Stimulated activated CD4-positive, alpha-beta T cell treated with anti-CD3 and anti-CD28 coated beads, TNF-alpha, amount 100 ng/mL, for 48 hours (primary cell): ENCODE measurements around the gene ZNF217.
A peak's percentile ranks its signal among the peaks of the same experiment; 100 is the strongest.
"Not testable (repeated sequence)": the region's sequence is repeated elsewhere in the genome, so short reads cannot be mapped to it uniquely, and the experiment has no call there.

Experiments used
- DNase-seq, 3 donors: peaks; one replicate each; pipeline ENCODE4 v3.0.0-alpha.2; 2020; ENCODE audit warnings: low read depth in 3 of 3

Gene ZNF217

DNA sequence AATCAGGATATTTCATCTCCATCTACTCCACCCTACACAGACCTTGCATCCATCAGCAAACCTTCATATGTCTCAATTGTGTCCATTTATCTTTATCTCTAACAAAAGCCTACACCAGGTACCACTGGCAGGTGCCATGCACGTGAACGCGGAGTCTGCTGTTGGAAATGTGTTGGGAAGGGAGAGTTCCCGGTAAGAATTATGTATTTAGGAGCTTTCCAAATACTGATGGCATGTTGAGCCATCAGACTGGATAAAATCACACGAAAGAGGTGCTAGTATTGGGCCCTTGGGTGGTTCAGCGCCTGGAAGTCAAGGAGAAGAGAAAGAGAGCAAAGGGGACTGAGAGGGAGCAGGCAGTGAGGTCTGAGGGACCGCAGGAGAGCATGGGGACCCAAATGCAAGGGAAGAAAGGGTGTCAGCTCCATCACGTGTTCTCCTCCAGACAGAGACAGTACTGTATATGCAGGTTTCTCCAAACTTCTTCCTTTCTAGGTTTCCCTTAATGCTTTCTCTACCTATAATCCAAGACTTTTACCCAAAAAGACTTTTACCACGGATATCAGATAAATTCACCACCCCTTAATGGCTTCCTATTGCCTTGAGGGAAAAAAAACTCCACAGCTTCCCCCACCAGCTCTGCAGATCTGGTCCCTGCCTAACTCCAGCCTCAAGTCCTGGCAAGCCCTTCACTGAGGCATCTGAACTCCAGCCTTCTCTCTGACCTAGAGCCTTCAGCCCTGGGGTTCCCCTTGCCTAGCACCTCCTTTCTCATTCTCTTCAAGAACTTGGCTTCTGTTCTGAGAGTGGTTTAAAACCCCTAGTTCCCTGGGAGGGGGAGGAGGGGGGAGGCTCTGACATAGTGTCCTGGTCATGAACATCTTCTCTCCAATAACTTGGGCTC lies 4.8 kb upstream of the ZNF217 start:
- DNase-seq, result no peak

DNA sequence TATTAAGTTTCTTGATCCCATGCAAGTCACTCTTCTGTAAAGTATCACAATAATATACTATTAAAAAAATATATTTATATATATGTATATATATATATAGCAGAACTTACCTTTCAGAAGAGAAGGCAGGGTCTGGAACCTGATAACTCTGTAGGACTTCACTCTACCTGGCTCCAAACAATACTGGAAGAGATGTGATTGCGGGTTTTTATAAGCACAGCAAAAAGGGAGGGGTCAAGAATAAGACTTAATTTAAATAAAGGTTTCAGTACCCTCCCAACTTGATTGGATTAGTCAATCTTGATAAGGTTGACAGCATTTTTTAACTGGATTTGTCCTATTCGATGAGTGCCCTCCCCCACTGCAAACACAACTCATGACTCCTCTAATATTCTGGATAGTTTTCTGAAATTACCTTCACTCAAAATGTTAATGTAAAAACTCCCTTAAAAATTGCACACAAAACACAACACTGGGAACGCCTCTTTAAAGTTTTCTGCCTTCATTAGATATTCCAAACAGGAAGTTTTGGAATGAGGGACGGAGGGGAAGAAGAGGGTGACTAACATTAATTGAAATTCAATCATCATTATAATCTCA lies 4.0 kb upstream of the ZNF217 start:
- DNase-seq, result no peak

DNA sequence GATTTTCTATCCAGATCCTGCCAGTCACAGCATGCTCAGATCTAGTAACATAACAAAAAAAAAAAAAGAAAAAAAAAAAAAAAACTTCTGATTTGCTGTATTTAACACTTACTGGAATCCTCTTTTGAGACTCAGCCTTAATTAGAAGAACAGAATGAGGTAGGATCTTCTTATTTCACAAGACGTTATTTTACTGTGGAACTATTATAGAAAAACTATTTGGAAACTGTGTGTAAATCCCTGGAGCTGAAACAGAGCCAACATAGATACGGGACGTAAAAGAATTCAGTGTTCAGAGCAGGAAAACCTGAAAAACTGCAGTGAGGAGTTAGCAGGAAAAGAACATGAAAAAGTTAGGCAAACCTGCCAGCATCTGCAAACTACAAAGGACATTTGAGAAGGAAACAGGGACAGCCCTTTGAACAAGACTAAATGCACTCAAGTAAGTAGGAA lies 3.4 kb upstream of the ZNF217 start:
- no peak for DNase-seq

DNA sequence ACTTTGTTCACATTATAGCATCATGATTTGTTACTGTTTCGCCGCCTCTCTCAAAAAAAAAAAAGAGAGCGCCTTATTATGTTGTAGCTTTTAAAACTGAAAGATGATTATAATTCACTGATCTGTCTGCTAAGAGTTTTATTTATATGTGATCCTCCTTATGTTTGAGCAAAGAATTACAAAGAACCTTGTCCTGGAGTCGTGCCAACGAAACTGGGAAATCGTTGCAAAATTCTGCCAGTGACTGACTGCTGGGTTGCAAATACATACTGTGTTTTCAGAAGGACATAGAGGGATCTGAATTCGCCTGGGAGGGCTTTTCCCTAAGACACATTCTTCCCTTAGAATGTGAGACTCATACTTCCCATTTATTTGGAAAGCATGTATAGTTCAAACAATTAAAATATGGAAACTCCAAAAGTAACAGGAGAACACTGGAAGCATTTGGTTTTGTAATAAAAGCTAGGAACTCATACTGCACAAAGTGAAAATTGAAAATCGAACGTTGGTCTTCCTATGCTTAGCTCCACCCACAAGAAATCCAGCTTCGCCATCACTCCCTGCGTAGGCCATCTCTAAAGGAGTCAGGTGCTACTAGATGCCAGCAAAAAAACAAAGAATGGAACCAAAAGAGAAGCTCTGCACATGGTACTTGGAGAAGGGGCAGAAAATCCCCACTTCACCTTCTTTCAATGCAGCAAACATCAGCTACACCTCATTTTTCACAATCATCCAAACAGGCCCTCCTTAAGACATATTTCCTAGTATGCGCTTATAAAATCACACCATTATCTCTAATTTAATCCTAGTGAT lies 2.8 kb upstream of the ZNF217 start:
- not testable (repeated sequence) for DNase-seq

DNA sequence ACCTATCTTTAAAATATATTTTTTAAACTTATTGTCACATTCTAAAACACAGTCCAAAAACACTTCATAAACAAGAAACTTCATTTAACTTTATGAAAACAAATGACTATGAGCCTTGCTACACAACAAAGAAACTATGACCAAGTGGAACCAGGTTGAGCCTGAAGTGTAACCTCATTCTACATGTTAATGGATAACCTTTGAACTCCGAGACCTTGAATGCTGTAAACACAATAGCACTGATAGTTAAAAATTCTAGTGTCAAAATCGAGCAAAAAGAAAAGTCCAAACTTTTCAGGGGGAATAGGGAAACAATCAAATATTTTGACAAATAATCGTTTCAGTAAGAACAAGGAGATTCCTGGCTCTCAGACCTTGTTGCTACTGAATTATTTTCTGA lies 2.1 kb upstream of the ZNF217 start:
- DNase-seq, result not testable (repeated sequence)

DNA sequence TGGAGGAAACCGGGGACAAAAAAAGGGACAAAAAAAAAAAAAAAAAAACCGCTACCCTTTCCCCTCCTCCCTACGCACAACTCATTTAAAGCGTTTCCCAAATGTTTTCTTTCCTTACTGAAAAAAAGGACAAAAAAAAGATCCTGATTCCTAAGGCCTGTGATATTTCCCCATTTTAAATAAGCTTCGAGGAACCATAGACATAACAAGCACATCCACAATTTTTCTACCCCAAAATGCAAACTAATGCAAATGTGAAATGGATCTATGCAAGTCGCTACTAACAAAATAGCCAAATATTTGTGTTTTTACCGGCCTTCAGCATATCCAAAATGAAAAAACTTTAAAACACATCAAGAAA lies 1.4 kb upstream of the ZNF217 start:
- no peak for DNase-seq

DNA sequence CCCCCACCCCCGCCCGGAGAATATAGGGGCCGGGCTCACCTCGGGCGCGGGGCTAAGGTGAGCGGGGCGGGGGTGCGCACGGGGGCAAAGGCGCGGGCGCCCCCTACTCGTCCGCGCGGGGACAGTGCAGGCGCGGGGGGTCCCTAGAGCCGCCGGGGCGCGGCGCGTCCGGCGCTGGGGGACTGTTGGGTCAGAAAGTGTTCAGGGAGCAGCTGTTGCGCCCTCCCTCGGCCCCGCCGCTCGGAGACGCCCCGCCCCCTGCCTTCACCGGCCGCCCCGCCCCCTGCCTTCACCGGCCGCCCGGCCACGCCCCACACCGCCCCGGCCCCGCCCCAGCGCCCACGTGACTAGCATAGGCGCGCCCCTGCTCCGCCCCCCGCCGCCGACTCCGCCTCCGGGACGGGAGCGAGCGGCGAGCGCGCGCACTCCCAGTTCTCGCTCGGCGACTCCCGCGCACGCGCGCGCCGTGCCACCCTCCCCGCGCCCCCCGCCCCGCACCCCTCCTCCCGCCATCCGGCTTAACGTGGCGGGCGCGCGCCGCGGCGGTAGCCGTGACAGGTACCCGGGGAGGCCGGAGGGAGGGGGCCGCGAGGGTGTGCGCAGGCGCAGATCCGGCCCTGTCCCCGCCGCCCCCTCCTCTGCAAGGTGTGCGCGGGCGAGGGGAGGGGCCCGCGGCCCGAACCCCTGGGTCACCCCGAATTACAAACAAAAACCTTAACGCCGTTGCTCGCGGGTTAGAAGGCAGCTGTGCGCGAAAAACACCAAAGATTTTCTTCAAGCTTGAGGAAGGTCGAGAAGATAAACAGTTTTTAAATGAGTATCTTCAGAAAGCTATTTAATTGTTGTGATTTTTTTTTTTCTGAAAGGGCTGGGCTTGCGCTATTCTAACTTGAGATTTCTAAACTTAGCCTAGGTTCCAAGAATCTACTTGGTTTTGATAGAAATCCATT lies 704 bp upstream of the ZNF217 start:
- DNase-seq, result peak; percentile 91 to 99 (median 97)

DNA sequence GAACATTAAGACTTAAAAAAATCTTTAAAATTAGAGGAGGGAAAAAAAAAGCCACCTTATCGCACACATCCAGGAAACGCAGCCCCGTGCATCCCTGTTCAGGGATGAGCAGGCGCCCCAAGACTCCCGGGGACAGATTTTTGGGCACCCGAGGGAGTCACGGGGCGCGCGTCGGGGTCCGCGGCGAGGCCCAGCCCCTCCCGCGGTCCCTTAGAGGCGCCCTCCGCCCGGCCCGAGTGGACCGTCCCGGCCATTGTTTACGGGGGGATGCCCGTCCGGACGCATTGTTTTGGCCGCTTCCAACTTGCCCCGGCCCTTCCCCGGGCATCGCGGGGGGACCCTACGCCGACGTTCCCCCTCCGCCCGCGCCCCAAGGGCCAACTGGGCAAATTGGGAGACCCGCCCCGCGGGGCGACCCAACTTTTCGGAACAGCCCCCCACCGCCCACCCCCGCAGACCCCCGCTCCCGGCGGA lies 610 bp downstream of the ZNF217 start:
- DNase-seq, result no peak

DNA sequence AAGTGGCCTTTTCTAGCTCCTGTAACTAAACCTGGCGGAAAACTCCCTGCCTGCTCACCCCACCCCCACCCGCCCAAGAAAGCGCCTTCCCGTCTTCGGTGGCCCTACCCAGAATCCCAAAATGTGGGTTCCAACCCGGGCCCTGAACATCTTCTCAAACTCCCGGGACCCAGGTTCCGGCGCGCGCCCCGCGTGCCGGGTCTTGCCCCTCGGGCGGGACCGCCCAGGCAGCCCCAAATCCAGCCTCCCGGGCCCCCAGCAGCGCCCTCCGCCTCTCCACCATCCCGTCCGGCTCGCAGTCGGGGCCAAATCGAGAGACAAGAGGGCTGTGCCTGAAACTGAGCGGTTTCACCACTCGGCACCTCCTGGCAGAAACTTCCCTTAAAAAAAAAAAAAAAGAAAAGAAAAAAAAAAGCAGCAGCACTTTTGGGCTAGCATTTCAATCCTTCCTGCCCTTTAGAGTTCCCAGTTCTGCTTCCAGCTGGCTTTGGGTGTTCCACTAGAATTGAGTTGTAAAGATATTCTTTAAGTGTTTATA lies 1.1 kb downstream of the ZNF217 start:
- DNase-seq, result peak in 2 of 3 donors; percentile 44 to 46

DNA sequence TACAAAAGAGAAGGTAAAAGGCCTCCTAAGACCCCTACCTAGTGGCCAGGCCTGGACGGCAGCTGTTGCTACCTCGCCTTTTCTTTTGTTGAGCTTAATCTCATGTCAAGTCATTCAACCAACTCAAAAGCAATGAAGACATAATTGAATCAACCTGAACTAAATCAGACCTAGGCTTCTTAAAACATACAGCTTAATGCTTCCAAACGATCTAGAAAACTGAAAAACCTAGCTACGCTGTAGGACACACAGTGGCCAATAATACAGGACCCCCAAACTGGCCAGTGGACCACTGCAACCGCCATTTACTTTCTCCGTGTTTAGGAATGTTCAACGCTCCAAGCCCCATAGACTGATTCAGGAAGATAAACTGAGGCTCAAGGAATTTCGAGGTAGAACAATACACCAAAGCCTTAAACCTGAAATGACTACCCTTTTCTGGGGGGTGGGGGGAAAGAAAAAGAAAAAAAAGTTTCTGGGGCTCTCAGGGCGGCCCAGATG lies 1.6 kb downstream of the ZNF217 start:
- not testable (repeated sequence) for DNase-seq

DNA sequence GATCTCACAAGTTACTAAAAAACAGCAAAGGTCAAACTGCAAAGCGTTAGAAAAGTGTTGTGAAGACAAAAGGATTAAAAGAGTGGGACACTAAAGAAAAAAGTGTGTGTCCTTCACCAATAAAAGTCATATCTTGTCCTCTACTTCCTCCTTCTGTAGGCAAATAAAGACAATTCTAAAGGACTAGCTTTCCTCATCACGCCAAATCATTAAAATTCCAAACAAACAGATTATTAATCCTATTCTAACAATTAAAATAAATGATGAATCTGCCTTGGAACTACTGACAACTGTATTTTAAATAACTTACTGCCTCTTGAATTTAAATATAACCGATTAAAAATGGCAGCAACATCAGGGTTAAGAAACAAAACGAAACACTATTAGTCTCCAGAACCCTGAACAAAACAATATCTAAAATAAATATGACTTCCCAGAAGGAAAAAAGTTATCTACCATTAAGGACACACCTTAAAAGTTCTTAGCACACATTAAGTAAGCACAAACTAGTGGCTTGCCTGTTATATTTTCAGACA lies 2.4 kb downstream of the ZNF217 start:
- not testable (repeated sequence) for DNase-seq

DNA sequence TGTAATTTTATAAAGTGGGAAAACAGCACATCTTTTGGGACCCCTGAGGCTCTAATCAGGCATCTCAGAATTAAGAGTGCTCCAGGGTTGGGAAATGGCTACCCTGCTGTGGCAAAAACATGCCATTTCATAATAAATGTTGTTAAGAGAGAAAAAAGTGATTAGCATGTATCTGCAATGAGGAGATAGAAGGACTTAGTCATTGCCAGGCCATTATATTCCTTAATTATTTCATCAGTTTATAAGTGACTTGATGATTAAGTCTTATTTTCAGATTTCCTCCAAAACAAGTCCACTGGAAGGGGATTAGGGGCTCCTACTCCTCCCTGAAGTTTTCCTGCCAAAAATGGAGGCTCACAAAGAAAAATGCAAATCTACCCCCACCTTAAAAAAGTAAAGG lies 3.0 kb downstream of the ZNF217 start:
- DNase-seq, result not testable (repeated sequence)

DNA sequence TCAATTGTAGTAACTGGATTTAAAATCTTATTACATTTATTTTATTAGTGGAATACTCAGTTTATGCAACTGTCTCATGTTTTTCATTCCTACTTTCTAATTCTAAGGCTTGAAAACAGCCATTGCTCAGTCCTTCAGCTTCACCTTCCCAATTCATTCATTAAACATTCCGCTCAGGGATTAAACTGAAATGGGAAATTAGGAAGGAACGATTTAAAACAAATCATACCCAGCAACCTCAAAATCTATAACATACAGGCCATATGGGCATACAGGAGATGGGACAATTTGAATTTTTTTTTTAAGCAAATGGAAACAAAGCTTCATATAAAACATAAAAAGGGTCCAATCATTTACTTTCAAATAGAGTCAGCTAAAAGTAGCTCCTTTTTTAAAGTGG lies 3.5 kb downstream of the ZNF217 start:
- DNase-seq, result not testable (repeated sequence)

DNA sequence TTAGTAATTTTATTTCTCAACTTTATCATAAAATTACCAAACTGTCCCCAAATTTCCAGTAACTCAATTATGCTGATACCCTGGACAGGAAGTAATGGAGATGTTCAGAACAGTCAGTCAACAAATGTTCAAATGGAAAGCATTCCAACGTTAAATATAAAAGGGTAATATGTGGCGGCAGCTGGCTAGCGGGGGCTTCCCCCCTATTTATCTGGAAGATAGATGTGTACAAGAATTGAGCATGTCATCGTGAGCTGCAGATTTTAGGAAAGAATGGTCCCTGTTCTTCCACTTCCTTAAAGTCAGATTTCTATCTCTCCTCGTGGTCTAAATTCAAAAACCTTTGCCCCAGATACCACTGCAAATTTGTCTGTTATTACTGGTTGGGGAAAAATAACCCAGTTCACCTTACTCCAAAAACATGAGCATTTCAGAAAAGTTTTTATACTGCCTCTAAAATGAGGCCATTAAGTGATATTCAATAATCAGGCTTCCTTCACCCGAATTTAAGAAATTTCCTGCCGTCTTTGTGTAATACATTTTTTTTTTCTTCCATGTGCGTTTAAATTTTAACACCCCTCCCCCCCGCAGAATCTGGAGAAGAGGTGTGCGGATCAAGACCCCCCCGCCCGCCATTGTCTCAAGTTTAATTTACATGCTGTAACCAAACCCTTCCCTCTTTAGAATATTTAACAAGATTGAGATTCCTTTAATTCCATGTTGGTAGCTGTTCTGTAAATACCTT lies 4.1 kb downstream of the ZNF217 start:
- not testable (repeated sequence) for DNase-seq

DNA sequence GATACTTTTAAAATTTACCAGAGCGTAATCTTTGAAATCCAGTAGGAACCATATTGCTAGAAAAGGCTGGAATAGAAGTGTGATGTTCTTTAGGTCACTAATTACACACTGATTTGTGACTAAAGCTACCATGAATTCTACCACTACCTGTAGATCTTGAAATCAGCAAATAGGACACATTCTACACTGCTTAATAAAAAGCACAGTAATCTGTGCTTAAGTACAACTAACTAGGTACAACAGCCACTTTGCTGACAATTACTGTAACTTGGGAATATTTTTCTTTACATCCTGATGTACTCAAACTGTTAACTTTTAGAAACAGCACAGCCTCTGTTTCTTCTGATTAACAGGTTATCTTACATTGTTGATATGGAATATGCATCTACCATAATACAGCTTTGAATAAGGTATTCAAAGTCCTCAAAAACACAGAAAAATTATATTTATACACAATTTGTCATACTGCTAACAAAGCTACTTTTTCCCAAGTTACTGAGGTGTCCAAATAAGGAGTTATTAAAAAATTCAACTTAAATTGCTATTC lies 6.4 kb downstream of the ZNF217 start:
- DNase-seq, result not testable (repeated sequence)

DNA sequence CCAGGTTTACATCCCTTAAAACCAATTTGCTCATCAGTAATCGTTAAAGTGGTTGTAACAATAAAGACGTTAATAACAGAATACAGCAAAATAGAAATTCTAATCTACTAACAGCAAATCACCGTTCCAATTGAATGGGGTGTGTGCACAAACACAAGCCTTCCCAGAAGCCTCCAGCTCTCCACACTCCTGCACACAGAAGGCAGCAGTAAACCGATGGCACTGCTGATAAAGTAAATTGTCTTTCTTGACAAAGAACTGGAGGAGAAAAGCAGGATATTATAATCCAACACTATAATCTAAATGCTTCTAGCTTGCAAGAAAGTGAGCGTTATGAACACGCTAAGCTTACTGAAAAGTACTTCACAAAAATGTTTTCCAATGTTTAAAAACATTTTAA lies 7.0 kb downstream of the ZNF217 start:
- no peak for DNase-seq

DNA sequence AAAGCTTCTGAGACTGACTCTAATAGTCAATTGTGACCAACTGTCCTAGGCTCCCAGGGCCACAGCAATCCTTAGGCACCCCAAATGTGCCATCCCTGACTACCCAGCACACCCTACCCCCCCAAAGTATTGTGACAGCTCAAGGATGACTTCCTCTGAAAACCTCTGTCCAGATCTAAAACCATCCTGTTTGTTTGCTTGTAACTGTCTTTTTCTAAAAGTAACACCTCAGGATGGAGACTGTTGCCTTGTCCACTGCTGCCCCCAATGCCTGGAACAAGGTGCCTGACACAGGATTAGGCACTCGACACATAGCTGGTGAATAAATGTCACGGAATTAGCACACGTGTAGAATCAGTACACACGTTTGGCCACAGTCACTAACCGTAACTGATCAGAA lies 7.7 kb downstream of the ZNF217 start:
- DNase-seq, result not testable (repeated sequence)

DNA sequence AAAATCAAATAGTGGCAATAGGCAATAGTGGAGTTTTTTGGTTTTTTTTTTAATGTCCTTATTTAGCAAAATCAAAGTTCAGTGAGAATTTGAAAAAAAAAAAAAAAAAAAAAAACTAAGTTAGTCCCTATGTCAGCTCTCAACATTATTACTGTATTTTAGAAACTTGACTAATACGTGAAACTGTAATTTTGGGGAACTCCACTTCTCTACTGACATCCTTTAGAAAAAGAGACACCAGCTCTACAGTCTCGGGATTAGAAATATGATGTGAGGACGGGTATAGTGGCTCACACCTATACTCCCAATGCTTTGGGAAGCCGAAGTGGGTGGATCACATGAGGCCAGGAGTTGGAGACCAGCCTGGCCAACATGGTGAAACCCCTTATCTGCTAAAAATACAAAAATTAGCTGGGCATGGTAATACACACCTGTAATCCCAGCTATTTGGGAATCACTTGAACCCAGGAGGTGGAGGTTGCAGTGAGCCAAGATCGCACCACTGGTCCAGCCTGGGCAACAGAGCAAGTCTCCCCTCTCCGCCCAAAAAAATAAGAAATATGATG lies 8.6 kb downstream of the ZNF217 start:
- not testable (repeated sequence) for DNase-seq

DNA sequence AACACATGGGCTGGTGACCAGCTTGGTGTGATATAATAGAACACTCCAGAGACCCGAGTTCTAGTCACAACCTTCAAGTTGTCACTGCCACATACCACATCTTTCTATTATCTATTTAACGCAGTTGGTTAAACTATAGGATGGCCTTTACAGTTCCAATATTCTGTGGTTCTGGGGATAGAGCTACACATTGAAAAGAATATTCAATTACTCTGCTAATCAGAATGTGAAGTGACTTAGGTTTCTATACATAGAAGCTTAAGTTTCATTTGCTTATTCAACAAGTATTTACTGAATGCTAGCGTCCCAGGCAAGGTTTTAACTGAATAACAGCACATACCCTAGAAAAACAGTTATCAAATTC lies 9.1 kb downstream of the ZNF217 start:
- not testable (repeated sequence) for DNase-seq
